NCI-H345 treated with DMSO at 0.1 percent for 48 hours (cell line): ENCODE data around the gene NLGN1.

Experiments
- DNase-seq: peaks from one replicate; lab custom pipeline; 2025; ENCODE audit not compliant: unreplicated experiment; lab: John Stamatoyannopoulos, UW

NLGN1 gene

DNA sequence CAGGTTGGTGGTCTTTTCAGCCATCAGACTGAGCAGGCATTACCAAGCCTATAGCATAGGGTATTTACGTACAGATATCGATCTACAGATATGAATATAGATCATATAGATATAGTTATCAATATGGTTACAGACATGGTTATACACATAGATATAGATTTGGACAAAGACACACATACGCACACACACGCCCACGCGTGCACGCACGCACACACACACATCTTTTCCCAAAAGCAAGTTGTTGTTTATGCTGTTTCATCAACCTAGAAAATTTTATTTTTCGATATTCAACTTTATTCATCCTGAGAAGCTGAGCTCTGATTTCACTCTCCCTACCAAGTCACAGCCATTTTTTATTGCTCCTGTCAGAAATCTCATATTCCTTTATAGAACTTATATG, 309.1 kb downstream of the NLGN1 start:
- DNase-seq, result no peak

DNA sequence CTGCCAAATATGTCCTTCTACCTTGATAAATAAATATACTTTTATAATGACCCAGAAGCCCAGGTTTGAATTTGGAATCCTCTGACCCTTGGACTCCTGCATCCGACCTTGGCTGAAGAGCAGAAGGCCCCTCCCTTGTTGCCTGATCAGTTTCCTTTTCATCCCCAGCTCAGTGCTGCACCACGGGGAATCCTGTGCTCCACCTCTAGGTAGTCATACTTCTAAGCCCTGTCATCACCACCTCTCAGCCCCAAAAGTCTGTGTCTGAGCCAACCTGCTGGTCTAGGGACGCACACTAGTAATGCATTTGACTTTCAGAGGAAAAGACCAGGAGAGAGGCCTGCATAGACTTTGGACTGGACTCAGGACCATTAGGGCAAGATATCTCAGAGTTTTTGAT, 310.6 kb downstream of the NLGN1 start:
- no peak for DNase-seq

DNA sequence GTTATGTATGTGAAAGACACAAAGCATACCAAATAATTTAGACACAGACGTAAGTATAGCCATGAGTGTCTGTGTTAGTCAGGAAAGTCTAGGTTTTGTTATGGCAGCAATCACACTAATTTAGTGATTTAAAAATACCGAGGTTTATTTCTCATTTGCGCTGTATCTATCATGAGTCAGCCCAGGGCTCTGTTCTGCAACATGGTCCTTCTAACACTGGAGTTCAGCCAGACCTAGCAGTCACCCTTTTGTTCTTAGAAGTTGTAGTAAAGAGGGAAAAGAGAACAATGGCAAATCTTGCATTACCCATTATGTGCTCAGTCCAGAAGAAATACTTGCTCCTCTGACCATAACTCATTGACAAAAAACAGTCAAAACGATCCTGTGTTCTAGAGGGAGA, 311.5 kb downstream of the NLGN1 start:
- no peak for DNase-seq

DNA sequence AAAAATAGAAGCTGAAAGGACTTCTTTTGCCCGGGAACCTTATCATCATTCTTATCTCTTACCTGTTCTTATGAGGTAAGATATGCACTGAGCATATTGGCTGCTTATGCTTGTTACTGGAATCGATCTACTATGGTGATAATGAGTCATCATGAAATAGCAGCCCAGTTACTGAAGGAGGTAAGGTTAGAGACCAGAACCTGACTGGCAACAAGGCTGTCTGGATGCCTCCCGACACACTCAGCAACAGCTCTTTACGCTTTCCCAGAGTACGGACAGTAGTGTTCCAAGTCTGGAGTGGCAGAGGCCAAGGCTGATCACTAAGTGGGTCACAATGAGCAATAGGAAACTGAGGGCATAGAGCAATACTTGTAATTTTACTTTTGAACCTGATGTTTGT, 314.1 kb downstream of the NLGN1 start:
- DNase-seq, result no peak

DNA sequence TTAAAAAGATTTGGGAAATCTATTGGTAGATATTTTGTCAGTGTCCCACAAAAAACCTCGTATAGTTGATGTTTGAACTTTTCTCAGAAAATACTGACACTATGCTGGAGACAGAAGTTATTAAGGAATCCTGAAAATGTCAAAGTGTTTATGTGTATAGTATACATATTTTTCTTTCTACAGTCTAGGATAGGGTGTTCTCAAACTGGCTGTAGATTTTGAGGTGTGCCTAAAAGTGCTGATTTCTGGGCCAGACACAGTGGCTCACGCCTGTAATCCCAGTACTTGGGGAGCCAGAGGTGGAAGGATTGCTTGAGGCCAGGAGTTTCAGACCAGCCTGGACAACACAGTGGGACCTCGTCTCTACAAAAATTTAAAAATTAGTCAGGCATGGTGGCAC, 322.0 kb downstream of the NLGN1 start:
- no peak for DNase-seq

DNA sequence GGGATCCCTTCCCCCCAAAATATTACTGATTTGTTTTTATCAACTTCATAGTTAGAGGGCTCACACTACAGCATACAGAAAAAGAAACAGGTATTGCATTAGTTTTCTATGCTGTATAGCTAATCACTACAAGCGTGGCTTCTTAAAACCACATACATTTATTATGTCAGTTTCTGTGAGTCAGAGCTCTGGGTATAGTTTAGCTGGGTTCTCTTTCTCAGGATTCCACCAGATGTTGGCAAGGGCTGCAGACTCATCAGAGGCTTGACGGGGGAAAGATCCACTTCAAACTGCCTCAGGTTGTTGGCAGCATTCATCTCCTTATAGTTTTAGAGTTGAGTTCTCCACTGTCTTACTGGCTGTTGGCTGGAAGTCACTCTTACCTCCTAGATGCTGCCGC, 328.0 kb downstream of the NLGN1 start:
- no peak for DNase-seq

DNA sequence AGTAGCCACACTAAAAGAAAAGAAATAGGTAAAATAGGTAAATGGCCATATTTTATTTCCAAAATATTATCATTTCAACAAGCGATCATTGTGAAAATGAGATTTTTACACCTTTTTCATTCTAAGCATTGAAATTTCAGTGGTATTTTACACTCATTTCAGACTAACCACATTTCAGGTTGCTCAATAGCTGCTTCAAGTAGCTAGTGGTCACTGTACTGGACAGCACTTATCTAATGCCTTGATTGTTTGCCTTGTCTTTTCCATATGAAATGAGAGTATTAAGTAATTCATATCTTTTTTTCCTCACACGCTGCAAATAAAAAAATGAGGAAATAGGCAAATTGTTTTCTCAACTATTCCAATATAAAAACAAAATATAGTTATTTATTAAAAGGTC, 332.8 kb downstream of the NLGN1 start:
- no peak for DNase-seq

DNA sequence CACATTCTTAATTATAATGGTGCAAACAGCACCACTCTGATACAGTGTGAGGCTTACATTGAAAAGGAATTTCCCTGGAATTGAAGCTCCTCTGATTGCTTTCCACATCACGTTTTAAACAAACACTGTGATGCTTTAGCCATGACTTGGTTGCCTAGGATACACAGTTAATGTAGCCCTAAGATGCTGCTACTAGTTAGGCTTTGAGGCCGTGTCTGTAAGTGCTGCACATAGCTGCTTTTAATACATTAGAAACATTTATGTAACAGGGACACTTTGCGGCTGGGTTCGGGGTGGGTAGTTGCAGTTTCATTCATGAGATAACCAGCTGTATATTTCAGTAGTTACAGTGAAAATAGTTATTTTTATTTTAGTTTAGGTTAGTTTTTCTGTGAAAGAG, 334.7 kb downstream of the NLGN1 start:
- DNase-seq, result no peak

DNA sequence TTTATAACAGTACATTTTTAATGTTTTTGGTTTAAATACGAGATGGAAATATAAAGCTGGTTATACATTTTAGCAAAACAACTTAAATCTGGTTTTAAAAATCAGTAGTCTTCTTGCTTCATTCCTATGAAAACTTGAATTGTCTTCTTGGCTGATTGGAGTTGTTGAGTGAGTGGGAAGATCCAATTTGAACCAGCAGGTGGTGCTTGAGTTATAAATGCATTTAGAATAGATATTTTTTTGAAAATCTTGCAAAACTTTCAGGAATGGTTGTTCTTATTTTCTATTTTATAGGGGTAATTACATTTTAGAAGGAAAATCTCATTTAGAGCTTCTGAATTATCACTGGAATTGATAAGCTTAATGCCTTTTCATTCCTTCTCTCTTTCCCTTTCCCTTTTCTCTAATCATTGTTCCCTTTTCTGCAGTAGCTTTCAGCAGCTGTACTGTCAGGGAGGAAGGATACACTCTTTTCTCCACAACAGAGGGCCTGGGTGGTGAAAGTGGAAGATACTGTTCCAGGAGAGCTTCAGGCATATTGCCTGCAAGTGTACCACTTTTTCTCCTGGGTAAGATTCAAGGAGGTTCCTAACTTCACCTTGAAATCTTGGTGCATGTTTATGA, 335.6 kb downstream of the NLGN1 start:
- DNase-seq, result no peak

DNA sequence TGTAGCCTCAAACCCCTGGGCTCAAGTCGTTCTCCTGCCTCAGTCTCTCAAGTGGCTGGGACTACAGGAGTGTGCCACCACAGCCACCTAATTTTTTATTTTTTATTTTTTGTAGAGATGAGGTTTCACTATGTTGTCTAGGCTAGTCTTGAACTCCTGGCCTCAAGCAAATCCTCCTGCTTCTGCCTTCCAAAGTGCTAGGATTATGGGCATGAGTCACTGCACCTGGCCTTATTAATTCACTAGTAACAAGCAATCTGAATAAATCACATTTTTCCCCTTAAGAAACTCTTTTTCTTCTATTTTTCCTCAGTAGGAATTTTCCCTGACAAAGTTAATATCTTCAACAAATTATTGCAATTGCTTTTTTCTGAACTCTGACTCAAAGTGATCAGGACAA, 336.9 kb downstream of the NLGN1 start:
- DNase-seq, result no peak

DNA sequence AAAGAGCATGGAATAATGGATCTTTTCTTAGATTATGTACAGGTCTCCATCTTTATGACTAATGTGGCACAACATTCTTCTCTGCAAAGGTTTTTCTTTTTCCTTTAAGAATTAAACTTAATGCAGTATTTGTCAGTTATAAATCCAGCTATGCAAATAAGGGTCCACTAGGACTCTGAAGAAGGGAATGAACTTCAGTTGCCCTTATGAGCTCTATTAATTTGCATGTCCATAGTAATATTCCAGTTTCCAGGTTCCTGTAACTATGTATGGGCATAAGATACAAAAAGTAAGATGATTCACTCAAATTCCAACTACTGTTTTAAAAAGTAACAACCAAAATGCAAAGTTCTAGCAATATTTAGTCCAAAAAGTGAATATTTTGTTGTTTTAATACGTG, 337.4 kb downstream of the NLGN1 start:
- DNase-seq, result no peak

DNA sequence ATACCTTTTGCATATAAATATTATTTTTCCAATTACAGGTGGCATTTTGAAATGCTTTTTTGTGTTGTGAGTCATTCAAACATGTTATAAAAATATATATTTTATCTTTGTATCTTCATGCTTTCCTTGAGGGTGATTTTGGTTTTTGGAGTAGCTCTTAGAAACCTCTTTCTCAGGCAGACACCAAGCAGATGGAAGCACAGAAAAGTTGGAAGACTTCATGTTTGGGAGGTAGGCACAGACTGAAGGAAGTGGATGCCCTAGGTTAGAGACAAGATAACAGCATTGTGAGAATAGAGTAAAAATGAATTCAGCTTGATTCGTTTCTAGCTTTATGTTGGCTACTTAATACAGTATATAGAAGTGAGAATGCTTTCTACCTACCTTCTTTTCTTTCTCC, 338.3 kb downstream of the NLGN1 start:
- no peak for DNase-seq

DNA sequence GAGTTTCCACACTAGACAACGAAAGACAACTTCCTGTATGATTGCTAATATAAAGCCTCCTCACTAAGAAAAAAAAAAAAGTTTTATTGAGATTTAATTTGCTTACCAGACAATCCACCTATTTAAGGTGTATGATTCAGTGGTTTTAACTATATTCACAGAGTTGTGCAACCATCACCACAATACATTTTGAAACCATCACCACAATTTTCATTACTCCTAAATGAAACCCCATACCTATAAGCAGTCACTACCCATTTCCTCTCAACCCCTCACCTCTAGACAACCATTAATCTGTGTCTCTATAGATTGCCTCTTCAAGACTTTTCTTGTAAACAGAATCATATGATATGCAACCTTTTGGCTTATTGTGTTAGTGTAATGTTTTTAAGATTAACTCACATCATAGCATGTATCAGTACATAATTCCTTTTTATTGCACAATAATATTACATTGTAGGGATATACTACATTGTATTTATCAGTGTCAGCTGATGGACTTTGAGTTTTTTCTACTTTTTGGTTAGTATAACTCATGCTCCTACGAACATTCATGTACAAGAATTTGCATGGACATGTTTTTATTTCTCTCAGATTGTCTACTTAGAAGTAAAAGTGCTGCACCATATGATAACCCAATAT, 339.7 kb downstream of the NLGN1 start:
- DNase-seq, result no peak

DNA sequence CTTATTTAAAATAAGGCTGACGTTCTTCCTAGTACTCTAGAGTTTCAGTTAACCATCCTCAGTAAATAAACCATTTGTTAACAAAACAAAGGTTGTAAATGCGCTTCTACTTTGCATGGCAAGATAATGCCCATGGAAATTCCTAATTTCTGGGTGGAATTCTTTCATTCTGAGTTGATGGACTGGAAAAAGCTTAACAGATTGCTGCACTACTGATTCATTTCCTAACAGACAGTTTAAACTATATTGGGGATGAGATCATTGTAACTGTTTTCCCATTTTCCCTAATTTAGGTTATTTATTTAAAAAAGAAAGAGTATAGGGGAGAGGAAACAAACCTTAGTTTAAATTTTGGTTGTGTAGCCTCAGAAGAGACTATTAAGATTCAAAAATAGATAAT, 342.2 kb downstream of the NLGN1 start:
- DNase-seq, result no peak

DNA sequence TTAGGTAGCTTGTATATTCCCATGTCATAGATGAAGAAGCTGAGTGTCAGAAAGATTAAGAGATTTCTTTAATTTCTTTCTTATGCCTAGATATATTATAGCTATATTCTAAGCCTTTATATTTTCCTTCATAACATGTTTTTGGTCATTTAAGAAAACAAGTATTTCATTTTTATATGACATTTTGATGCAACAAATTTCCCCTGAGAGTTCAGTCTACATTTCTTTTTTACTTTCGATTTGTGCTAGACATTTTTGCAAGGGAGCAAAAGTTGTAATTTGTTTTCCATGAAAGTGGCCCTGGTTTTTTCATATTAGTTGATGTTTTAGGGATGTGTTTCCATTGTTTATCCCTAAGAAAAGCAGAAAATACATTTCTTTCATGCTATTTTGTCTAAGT, 344.9 kb downstream of the NLGN1 start:
- DNase-seq, result no peak

DNA sequence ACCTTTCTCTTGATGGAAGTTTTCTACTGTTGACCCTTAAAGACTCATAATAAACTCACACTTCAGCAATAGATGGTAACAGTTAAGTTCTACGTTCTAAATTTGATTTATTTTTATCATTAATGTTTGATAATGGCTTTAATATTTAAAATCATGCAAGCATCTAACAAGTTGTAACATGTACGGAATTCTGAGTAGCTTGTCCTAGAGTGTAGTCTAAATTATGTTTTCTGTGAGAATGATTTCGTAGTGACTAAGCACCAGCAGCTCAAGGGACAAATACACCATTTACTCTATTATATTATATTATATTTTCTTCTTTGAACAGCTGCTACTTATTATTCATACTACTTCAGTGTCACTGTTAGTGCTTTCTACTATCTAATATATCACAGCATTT, 345.6 kb downstream of the NLGN1 start:
- DNase-seq, result no peak

DNA sequence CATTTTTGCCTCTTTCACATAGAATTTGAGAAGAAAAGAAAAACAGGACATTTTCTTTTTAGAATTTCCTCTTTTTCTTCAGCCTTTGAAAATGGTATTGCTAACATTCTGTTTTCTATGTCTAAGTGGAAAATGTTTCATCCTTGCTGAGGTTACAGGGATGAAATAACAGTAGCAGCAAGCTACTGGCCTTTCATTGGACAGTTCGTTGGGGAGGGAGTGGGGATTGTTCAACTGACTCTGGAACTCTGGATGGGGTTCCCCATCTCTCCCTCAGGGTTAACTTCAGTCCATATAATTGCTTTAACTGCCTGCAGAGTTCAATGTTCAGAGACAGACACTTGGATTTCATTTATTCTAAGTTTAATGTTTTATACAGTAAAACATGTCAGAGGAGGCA, 346.0 kb downstream of the NLGN1 start:
- DNase-seq, result no peak

DNA sequence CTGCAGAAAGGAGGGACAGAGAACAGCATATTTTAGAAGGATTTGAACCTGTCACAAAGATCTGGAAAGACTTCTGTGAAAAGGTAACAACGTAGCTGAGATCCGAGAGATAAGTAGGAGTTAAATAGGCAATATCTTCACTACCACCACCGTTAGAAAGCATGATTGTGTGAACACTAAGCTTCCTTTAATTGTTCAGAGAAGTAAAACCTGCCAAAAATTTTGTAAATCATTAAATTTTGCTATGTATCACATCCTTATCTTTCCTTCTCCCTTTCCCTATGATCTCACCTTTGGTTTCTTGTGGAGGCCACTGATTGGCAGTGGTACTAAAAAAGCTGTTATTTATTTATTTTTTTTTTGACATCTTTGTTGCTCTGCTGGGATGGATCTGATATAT, 346.9 kb downstream of the NLGN1 start:
- no peak for DNase-seq

DNA sequence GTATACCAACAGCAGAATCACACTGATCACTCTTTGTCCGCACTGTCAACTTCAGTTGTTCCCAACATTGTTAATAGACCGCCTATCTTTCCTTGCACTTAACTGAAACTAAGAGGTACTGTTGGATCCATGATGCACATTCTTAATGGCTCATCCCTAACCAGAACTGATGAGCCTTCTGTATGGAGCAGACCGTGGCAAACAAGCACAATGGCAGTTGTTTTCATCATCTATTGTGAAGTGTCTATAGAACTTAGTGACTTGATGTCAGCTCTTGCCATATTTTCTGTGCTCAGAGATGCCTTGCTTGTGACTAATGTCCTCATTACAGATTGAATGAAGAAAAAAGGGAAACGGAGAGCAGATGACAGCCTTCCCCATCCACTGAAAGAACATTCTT, 347.4 kb downstream of the NLGN1 start:
- DNase-seq, result no peak

DNA sequence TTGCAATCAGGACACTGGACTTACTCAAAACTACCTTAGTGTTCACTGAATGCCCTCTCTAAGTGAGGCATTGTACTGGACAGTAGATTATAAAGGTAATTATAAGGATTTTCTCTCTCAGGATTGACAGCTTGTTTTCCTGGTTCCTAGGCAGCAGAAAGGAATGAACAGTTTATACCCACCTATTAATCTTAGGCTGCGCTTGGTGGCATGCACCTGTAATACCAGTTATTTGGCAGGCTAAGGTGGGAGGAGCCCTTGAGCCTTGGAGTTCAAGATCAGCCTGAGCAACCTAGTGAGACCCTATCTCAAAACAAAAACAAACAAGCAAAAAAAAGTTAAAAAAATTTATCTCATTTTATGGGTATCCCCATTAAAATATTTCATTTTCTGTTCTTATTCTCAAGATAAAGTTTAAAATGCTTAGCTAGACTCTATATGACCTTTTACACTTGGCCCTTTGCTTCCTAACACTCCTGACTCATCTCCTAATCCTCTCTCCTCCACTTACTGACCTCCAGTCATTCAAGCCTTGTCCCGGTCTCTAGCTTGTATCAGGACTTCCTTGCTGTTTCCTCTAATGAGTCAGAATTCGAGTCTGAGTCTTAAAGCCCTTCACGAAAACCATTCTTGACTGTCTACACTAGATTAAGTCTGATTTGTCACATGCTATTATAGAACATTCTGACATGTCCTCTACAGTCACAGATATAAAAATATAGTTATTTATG, 348.6 kb downstream of the NLGN1 start:
- no peak for DNase-seq

DNA sequence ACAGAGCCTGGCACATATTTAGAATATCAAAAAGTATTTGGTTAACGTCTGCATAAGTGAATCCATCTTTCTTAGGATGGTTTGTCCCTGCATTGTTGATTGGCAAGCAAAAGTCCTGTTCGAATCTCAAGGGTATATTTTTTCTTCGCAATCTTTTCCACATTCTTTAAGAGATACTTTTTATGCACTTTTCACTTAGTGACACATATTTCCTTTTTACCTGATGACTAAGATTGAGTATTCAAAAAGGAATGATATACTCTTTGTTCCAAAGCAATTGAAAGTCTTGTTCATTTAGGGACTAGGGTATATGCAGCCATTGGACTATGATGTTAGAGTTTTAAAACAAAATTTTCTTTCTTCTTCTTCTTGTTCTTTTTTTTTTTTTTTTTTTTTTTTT, 349.9 kb downstream of the NLGN1 start:
- DNase-seq, result no peak

DNA sequence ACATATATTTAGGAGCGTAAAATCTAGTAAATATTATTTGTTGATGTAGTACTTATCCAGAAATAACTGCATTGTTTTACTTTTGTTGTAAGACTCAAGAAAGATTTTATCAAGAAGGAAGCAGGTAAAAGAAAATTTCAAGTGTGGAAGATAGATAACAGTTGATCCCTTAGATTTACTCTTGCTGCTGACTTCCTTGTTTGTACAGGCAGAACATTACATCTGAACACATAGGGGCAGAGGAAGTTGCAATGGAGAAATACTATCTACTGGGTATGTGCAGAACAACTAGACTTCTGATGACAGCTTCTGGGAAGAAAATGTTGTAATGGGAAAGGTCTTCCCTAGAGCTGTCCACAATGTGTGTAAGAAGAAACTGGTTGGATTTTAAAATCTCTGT, 350.6 kb downstream of the NLGN1 start:
- no peak for DNase-seq

DNA sequence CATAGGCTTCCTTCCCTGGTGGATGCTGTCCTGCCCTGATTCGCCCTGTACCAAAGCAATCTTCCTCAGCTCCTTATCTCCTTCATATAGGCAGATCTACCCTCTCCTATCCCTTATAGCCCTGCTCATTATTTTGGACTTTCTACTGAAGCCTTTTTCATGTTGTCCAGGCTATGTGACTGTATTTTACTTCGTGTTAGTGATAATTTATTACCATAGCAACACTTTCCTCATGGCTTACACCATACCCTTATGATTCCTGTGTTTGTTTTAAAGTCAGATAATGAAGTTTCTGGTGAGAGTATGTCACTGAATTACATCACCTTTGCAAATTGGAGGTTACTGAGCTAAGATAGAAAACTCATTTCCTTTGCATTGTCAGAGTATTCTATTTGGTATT, 352.6 kb downstream of the NLGN1 start:
- DNase-seq, result no peak
